H1 (cell line): ENCODE results near the gene RNU6-7. TPM values are rescaled to one million over a fixed set of nuclear protein-coding genes. Genes with fewer than 3 reads are reported as not detected.

Experiments
- CTCF ChIA-PET: fragments of 300-600 bp; sonication (Branson Sonifier 250); formaldehyde crosslinking; loops from one replicate; lab custom pipeline; 2021; ENCODE audit not compliant: partially characterized antibody; lab: Charles Lee
- POLR2A ChIA-PET: fragments of 300-600 bp; sonication (Branson Sonifier 250); formaldehyde crosslinking; loops from one replicate; lab custom pipeline; 2021; ENCODE audit warnings: inconsistent platforms; ENCODE audit not compliant: partially characterized antibody; lab: Charles Lee
- DNase-seq, 2 experiments: peaks; one replicate each; pipeline versions ENCODE4 v3.0.0 to v3.0.0-alpha.2; 2010 to 2022; ENCODE audit warnings: low spot score in 2 of 2, low read depth in 1 of 2, mixed read lengths in 1 of 2
- FAIRE-seq: peaks from 2 replicates; lab custom pipeline; 2011; peaks lifted over from hg19 to GRCh38; lab: Jason Lieb, UNC
- H2AFZ ChIP-seq: 2 replicates; pipeline ENCODE4 v1.8.1; 2012; ENCODE audit warnings: low read length, inconsistent platforms
- H2AK5ac ChIP-seq: 2 replicates; pipeline ENCODE4 v1.6.1; 2013; ENCODE audit warnings: low read depth, low read length
- H2BK120ac ChIP-seq: replicated peaks from 2 replicates; pipeline ENCODE3; 2013; ENCODE audit warnings: low read depth, low read length, inconsistent platforms
- H2BK12ac ChIP-seq: 2 replicates; pipeline ENCODE4 v1.6.1; 2013; ENCODE audit warnings: low read depth, low read length
- H2BK15ac ChIP-seq: 2 replicates; pipeline ENCODE4 v1.6.1; 2013; ENCODE audit warnings: low read length
- H2BK20ac ChIP-seq: 2 replicates; pipeline ENCODE4 v1.6.1; 2013; ENCODE audit warnings: low read length
- H2BK5ac ChIP-seq: 2 replicates; pipeline ENCODE4 v1.6.1; 2013; ENCODE audit warnings: low read depth, low read length
- H3K14ac ChIP-seq: 2 replicates; pipeline ENCODE4 v1.6.1; 2013; ENCODE audit warnings: inconsistent platforms; ENCODE audit not compliant: insufficient read length
- H3K18ac ChIP-seq: 2 replicates; pipeline ENCODE4 v1.6.1; 2013; ENCODE audit warnings: low read length; ENCODE audit errors: extremely low read depth
- H3K23ac ChIP-seq: 2 replicates; pipeline ENCODE4 v1.6.1; 2013; ENCODE audit warnings: inconsistent platforms; ENCODE audit not compliant: insufficient read length
- H3K23me2 ChIP-seq: 2 replicates; pipeline ENCODE4 v1.6.1; 2013; ENCODE audit warnings: low read depth, low read length
- H3K27ac ChIP-seq: 2 replicates; pipeline ENCODE4 v1.6.1; 2011; ENCODE audit warnings: low read depth, low read length, inconsistent platforms
- H3K27me3 ChIP-seq, 4 experiments: replicated peaks in 1 of 4; 1 replicate in 1 of 4; 2 replicates in 3 of 4; pipeline versions ENCODE4 v1.6.1 to v1.8.1; 2011 to 2013; ENCODE audit warnings: low read length in 3 of 4, mild to moderate bottlenecking in 3 of 4, inconsistent platforms in 2 of 4, mixed read lengths in 2 of 4, moderate library complexity in 1 of 4; ENCODE audit not compliant: control insufficient read depth in 3 of 4, insufficient read depth in 3 of 4; ENCODE audit errors: extremely low read depth in 1 of 4
- H3K36me3 ChIP-seq, 4 experiments: 2 replicates each; pipeline versions ENCODE4 v1.6.1 to v1.8.1; 2011 to 2013; ENCODE audit warnings: mild to moderate bottlenecking in 4 of 4, low read length in 3 of 4, moderate library complexity in 2 of 4, control low read depth in 1 of 4, inconsistent platforms in 1 of 4; ENCODE audit not compliant: insufficient read depth in 4 of 4, control insufficient read depth in 2 of 4
- H3K4ac ChIP-seq: replicated peaks from 2 replicates; pipeline ENCODE3; 2013; ENCODE audit warnings: low read length, low read depth, mixed read lengths, inconsistent platforms; ENCODE audit not compliant: insufficient read length
- H3K4me1 ChIP-seq, 4 experiments: replicated peaks in 1 of 4; 1 replicate in 1 of 4; 2 replicates in 3 of 4; pipeline versions ENCODE4 v1.6.1 to v1.8.1; 2011 to 2013; ENCODE audit warnings: low read length in 3 of 4, inconsistent platforms in 2 of 4, mixed read lengths in 1 of 4; ENCODE audit not compliant: insufficient read depth in 4 of 4, control insufficient read depth in 3 of 4
- H3K4me2 ChIP-seq, 2 experiments: 2 replicates each; pipeline versions ENCODE4 v1.6.1 to v1.8.1; 2011 to 2013; ENCODE audit warnings: low read depth in 2 of 2, low read length in 2 of 2, control low read depth in 1 of 2, inconsistent platforms in 1 of 2, mild to moderate bottlenecking in 1 of 2; ENCODE audit not compliant: insufficient read depth in 1 of 2
- H3K4me3 ChIP-seq, 4 experiments: fragments of 200-600, 300-600 bp in 1 of 4; sonication (generic), shearing (Covaris generic), sonication (Bioruptor Twin) in 1 of 4; 2 replicates each; pipeline versions ENCODE4 v1.5.1 to v1.8.1; 2011 to 2016; ENCODE audit warnings: low read length in 4 of 4, low read depth in 3 of 4, control low read depth in 2 of 4, inconsistent platforms in 2 of 4, mild to moderate bottlenecking in 2 of 4, mixed read lengths in 1 of 4, moderate library complexity in 1 of 4; ENCODE audit not compliant: insufficient read depth in 2 of 4; ENCODE audit errors: extremely low read depth in 1 of 4
- H3K56ac ChIP-seq: replicated peaks from 2 replicates; pipeline ENCODE3; 2013; ENCODE audit warnings: low read depth, mild to moderate bottlenecking, mixed read lengths, low read length, inconsistent platforms; ENCODE audit not compliant: insufficient read length
- H3K79me1 ChIP-seq: 2 replicates; pipeline ENCODE4 v1.6.1; 2013; ENCODE audit warnings: low read depth, low read length, control low read depth
- H3K79me2 ChIP-seq, 2 experiments: 2 replicates each; pipeline versions ENCODE4 v1.6.1 to v1.8.1; 2012 to 2013; ENCODE audit warnings: low read length in 2 of 2, mild to moderate bottlenecking in 2 of 2, inconsistent platforms in 1 of 2; ENCODE audit not compliant: insufficient read depth in 2 of 2, control insufficient read depth in 1 of 2
- H3K9ac ChIP-seq, 4 experiments: replicated peaks in 1 of 4; 1 replicate in 1 of 4; 2 replicates in 3 of 4; pipeline versions ENCODE4 v1.6.1 to v1.8.1; 2011 to 2013; ENCODE audit warnings: low read depth in 3 of 4, low read length in 3 of 4, control low read depth in 2 of 4, mild to moderate bottlenecking in 2 of 4, moderate library complexity in 2 of 4, inconsistent platforms in 1 of 4; ENCODE audit errors: extremely low read depth in 1 of 4
- H3K9me3 ChIP-seq, 2 experiments: 2 replicates each; pipeline versions ENCODE4 v1.6.1 to v1.8.1; 2012 to 2013; ENCODE audit warnings: mild to moderate bottlenecking in 2 of 2, moderate library complexity in 2 of 2, control low read depth in 1 of 2, inconsistent platforms in 1 of 2, low read depth in 1 of 2, low read length in 1 of 2, mixed read lengths in 1 of 2; ENCODE audit not compliant: insufficient read depth in 2 of 2
- H4K20me1 ChIP-seq, 2 experiments: replicated peaks in 1 of 2; 2 replicates each; pipeline versions ENCODE3 to v1.8.1; 2011 to 2013; ENCODE audit warnings: inconsistent platforms in 2 of 2, low read length in 2 of 2, mild to moderate bottlenecking in 1 of 2; ENCODE audit not compliant: insufficient read depth in 2 of 2, control insufficient read depth in 1 of 2
- H4K5ac ChIP-seq: 2 replicates; pipeline ENCODE4 v1.6.1; 2013; ENCODE audit warnings: low read length, low read depth, mixed read lengths, inconsistent platforms; ENCODE audit not compliant: insufficient read length
- H4K8ac ChIP-seq: 2 replicates; pipeline ENCODE4 v1.8.0; 2013; ENCODE audit warnings: mild to moderate bottlenecking, moderate library complexity, low read length, inconsistent platforms; ENCODE audit not compliant: insufficient read depth; ENCODE audit errors: extremely low read depth
- H4K91ac ChIP-seq: replicated peaks from 2 replicates; pipeline ENCODE3; 2013; ENCODE audit warnings: low read length, mixed read lengths, inconsistent platforms; ENCODE audit not compliant: insufficient read length
- CHD1 ChIP-seq: IDR thresholded peaks from 2 replicates; pipeline ENCODE4 v1.6.1; 2012; ENCODE audit warnings: low read depth, low read length, improper control_type of control experiment
- EGR1 ChIP-seq: IDR thresholded peaks from 2 replicates; pipeline ENCODE4 v1.6.1; 2011; ENCODE audit warnings: low read depth, low read length, borderline replicate concordance
- JUND ChIP-seq: IDR thresholded peaks from 2 replicates; pipeline ENCODE4 v1.6.1; 2011; ENCODE audit warnings: mild to moderate bottlenecking, improper control_type of control experiment, low read length
- MAFK ChIP-seq: IDR thresholded peaks from 2 replicates; pipeline ENCODE4 v1.6.1; 2012; ENCODE audit warnings: low read depth, mild to moderate bottlenecking, improper control_type of control experiment, low read length
- NANOG ChIP-seq: IDR thresholded peaks from 2 replicates; pipeline ENCODE4 v1.6.1; 2011; ENCODE audit warnings: low read length, low read depth, mild to moderate bottlenecking, inconsistent platforms; ENCODE audit not compliant: insufficient read depth, poor library complexity, severe bottlenecking
- SAP30 ChIP-seq: fragments of 300-600 bp; sonication (generic); IDR thresholded peaks from 2 replicates; pipeline ENCODE4 v1.7.1; 2012; ENCODE audit warnings: low read length, moderate library complexity, mild to moderate bottlenecking, inconsistent platforms; ENCODE audit not compliant: insufficient read depth, insufficient replicate concordance
- SIN3A ChIP-seq, 2 experiments: IDR thresholded peaks in 1 of 2; conservative IDR thresholded peaks in 1 of 2; 2 replicates each; pipeline ENCODE4 v1.6.1; 2011 to 2012; ENCODE audit warnings: low read length in 2 of 2, improper control_type of control experiment in 1 of 2, low read depth in 1 of 2, mild to moderate bottlenecking in 1 of 2
- SIX5 ChIP-seq: IDR thresholded peaks from 2 replicates; pipeline ENCODE4 v1.6.1; 2011; ENCODE audit warnings: mild to moderate bottlenecking, low read depth, low read length
- SRF ChIP-seq: IDR thresholded peaks from 2 replicates; pipeline ENCODE4 v1.6.1; 2011; ENCODE audit warnings: mild to moderate bottlenecking, low read depth, low read length, moderate library complexity
- WGBS, 2 experiments: shearing (Covaris generic) in 1 of 2; methylation state at CpG; one replicate each; pipeline versions ENCODE4 v1.1.6 to v1.1.7; 2013 to 2015; ENCODE audit warnings: low lambda C conversion rate in 2 of 2, mixed read lengths in 2 of 2, inconsistent platforms in 1 of 2, low coverage in 1 of 2, missing lambda C conversion rate in 1 of 2; ENCODE audit not compliant: insufficient replicate concordance in 2 of 2, insufficient coverage in 1 of 2, insufficient read length in 1 of 2; ENCODE audit errors: extremely low coverage in 1 of 2, missing lambda C conversion rate in 1 of 2; 5-methylcytosine and 5-hydroxymethylcytosine counted together
- polyA plus RNA-seq, 7 experiments: library from polyadenylated mRNA; depleted of rRNA in 3 of 7; stranded (reverse) in 5 of 7; unstranded in 2 of 7; fragments of >200 nt in 5 of 7; fragments of 200-250 nt in 2 of 7; gene quantifications; 1 replicate in 5 of 7; 2 replicates in 1 of 7; 4 replicates in 1 of 7; pipeline versions ENCODE4 v1.2.1 to v1.2.3, GENCODE V29; 2011 to 2013; ENCODE audit warnings: missing spikeins in 2 of 7, mixed read lengths in 2 of 7
- total RNA-seq: library from RNA; stranded (reverse); fragmentation: NEBNext Ultra II Directional; extraction: Animal tissue kit (Norgen Biotek cat#: 25700); gene quantifications from 2 replicates; pipeline ENCODE4 v1.2.1, GENCODE V29; 2021

RNU6-7 gene
- total and polyA plus RNA-seq, 2 of the 8 experiments (the other 6 are each of a cell fraction or from before 2014, with no cell fraction given): not detected

DNA sequence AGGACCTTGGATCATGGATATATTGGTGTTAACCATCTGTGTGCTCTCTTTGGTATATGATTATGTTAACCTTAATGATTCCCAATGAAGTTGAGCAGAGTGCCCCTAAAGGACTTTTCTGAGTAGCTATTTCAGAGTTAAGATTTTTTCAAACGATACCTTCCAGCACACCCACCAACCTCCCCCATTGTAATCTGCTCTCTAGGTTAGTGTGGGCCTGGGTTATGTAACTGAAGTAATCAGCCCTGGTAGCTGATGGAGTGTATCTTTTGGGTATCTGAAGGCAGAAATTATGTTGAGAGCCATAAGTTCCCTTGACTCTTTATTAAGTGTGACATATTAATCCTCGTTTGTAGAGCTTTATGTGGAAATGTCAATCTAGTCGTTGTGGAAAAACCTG lies 48.8 kb downstream of the RNU6-7 start:
- no peak overlapping the region for H3K14ac ChIP-seq
- no peak overlapping the region for H3K18ac ChIP-seq
- ChIA-PET POLR2A (interaction anchor here (1.0 kb wide), 1 partner anchor 174 kb away, joined by 4 read pairs; the partner anchor contains the start of gene ARHGAP5), CTCF (interaction anchor here (0.9 to 3.8 kb wide), 14 partner anchors 9 to 800 kb away, joined by 3 to 20 read pairs (median 4); partner anchors contain the start of gene RNU6-8)
- TF ChIP-seq JUND: no peak
- no peak for TF ChIP-seq SAP30
- no peak for TF ChIP-seq SIN3A (conservative IDR thresholded peaks at IDR 0.05 in 1 of 2, IDR thresholded peaks at IDR 0.05 in 1 of 2; ENCODE audit: low read depth in 1 of 2, low read length in 2 of 2)
- TF ChIP-seq CHD1: no peak
- TF ChIP-seq MAFK: no peak
- TF ChIP-seq SRF: no peak
- no peak for TF ChIP-seq SIX5
- TF ChIP-seq EGR1: no peak
- TF ChIP-seq NANOG: no peak
- no peak overlapping the region for H3K27ac ChIP-seq
- no peak overlapping the region for H2BK15ac ChIP-seq
- no peak overlapping the region for H3K4me3 ChIP-seq
- H2AK5ac ChIP-seq: no peak overlapping the region
- H3K79me2 ChIP-seq: no peaks in the 10 kb centered on the region
- no peak overlapping the region for H4K91ac ChIP-seq
- no peak overlapping the region for H4K5ac ChIP-seq
- no peak overlapping the region for H2AFZ ChIP-seq
- H2BK12ac ChIP-seq: no peak overlapping the region
- H4K20me1 ChIP-seq: no peaks in the 10 kb centered on the region
- no peak overlapping the region for H3K9ac ChIP-seq
- H3K9me3 ChIP-seq: no peaks in the 10 kb centered on the region
- H3K56ac ChIP-seq: no peak overlapping the region
- H3K23ac ChIP-seq: no peak overlapping the region
- H3K23me2 ChIP-seq: no peaks in the 10 kb centered on the region
- H2BK5ac ChIP-seq: no peak overlapping the region
- H3K36me3 ChIP-seq: no peaks in the 10 kb centered on the region
- H3K4me2 ChIP-seq: no peak overlapping the region
- H3K27me3 ChIP-seq: no peaks in the 10 kb centered on the region
- H2BK20ac ChIP-seq: no peak overlapping the region
- no peak overlapping the region for H3K4ac ChIP-seq
- H2BK120ac ChIP-seq: no peak overlapping the region
- no peak for DNase-seq
- 82% methylated on average over 3 of the region's 3 CpGs; no CpG with 5 or more reads in 1 of the 2 experiments for WGBS, 2 experiments
- H3K79me1 ChIP-seq: no peaks in the 10 kb centered on the region
- H4K8ac ChIP-seq: no peak overlapping the region
- H3K4me1 ChIP-seq: no peaks in the 10 kb centered on the region
- no peak for FAIRE-seq
